Measurements from ENCODE around the gene ZSCAN30.
"Not testable (repeated sequence)": the region's sequence is repeated elsewhere in the genome, so short reads cannot be mapped to it uniquely, and the experiment has no call there.

Gene ZSCAN30

GRCh38 chr18:35227254-35227653 is 62.8 kb downstream of the ZSCAN30 start:
- no peak for DNase-seq

- no peak for DNase-seq
Measured at GRCh38 chr18:35223797-35224196, 66.2 kb downstream of the ZSCAN30 start.

- no peak for DNase-seq
Measured at GRCh38 chr18:35220424-35220823, 69.6 kb downstream of the ZSCAN30 start.

- DNase-seq, result not testable (repeated sequence)
Measured at GRCh38 chr18:35219331-35219730, 70.7 kb downstream of the ZSCAN30 start.

GRCh38 chr18:35216611-35217010 is 73.4 kb downstream of the ZSCAN30 start:
- DNase-seq, result not testable (repeated sequence)

GRCh38 chr18:35215026-35215425 is 75.0 kb downstream of the ZSCAN30 start:
- DNase-seq, result no peak

- not testable (repeated sequence) for DNase-seq
Measured at GRCh38 chr18:35205746-35206458, 84.1 kb downstream of the ZSCAN30 start.

- no peak for DNase-seq
Measured at GRCh38 chr18:35205199-35205712, 84.8 kb downstream of the ZSCAN30 start.

GRCh38 chr18:35203067-35203466 is 87.0 kb downstream of the ZSCAN30 start:
- DNase-seq, result no peak

- DNase-seq, result no peak
Measured at GRCh38 chr18:35201256-35201931, 88.6 kb downstream of the ZSCAN30 start.

Measured in NCI-H1417 treated with DMSO at 0.1 percent for 48 hours (cell line).